Endothelial cell (in vitro differentiated cells): Measurements from ENCODE around the gene HNRNPM. TPM values are rescaled to one million over a fixed set of nuclear protein-coding genes. Genes with fewer than 3 reads are reported as not detected.

Experiments
- DNase-seq: peaks from one replicate; pipeline ENCODE4 v3.0.0; 2021; ENCODE audit warnings: low spot score
- H3K27ac Mint-ChIP-seq: one replicate; pipeline ENCODE4 v1.8.0; 2021; ENCODE audit warnings: mixed read lengths, inconsistent platforms; ENCODE audit not compliant: unreplicated experiment
- H3K27me3 Mint-ChIP-seq: one replicate; pipeline ENCODE4 v1.8.0; 2021; ENCODE audit warnings: mild to moderate bottlenecking, moderate library complexity, mixed read lengths, inconsistent platforms; ENCODE audit not compliant: unreplicated experiment
- H3K36me3 Mint-ChIP-seq: one replicate; pipeline ENCODE4 v1.8.0; 2021; ENCODE audit warnings: mild to moderate bottlenecking, low read depth, mixed read lengths, inconsistent platforms; ENCODE audit not compliant: unreplicated experiment
- H3K4me1 Mint-ChIP-seq: one replicate; pipeline ENCODE4 v1.8.0; 2021; ENCODE audit warnings: mild to moderate bottlenecking, mixed read lengths, inconsistent platforms; ENCODE audit not compliant: unreplicated experiment
- H3K4me3 Mint-ChIP-seq: one replicate; pipeline ENCODE4 v1.8.0; 2021; ENCODE audit warnings: mild to moderate bottlenecking, mixed read lengths, inconsistent platforms; ENCODE audit not compliant: unreplicated experiment
- H3K9me3 Mint-ChIP-seq: one replicate; pipeline ENCODE4 v1.8.0; 2021; ENCODE audit warnings: mixed read lengths, inconsistent platforms; ENCODE audit not compliant: unreplicated experiment
- CTCF ChIP-seq: fragments of 200-600 bp; sonication (generic); IDR thresholded peaks from one replicate; pipeline ENCODE4 v1.5.0; 2021; ENCODE audit warnings: antibody characterized with exemption; ENCODE audit not compliant: unreplicated experiment
- total RNA-seq: library from RNA; stranded (reverse); fragmentation: NEBNext Ultra II Directional; extraction: Animal tissue kit (Norgen Biotek cat#: 25700); gene quantifications from one replicate; pipeline ENCODE4 v1.2.1, GENCODE V29; 2021; ENCODE audit not compliant: unreplicated experiment

HNRNPM gene
- total RNA-seq, 1 donor from 2014 or later = 223 TPM

- Mint-ChIP-seq H3K4me3 (peak overlapping the region; percentile 88), H3K27me3 (peaks cover 8% of the 10 kb centered on the region), H3K4me1 (no peaks in the 10 kb centered on the region), H3K27ac (no peak overlapping the region), H3K36me3 (no peaks in the 10 kb centered on the region), H3K9me3 (no peaks in the 10 kb centered on the region)
- peak; percentile 94 for DNase-seq
- TF ChIP-seq CTCF = peak; percentile 79
These were observed 61.1 kb downstream of the HNRNPM start for GRCh38 chr19:8505680-8506401.

- no peak for TF ChIP-seq CTCF
- no peak for DNase-seq
- Mint-ChIP-seq H3K27ac (no peak overlapping the region), H3K27me3 (peaks cover 4% of the 10 kb centered on the region), H3K4me1 (no peaks in the 10 kb centered on the region), H3K36me3 (no peaks in the 10 kb centered on the region), H3K4me3 (peak overlapping the region; percentile 88), H3K9me3 (no peaks in the 10 kb centered on the region)
These were observed 61.7 kb downstream of the HNRNPM start for GRCh38 chr19:8506402-8506957.

GRCh38 chr19:8510589-8511115 lies 65.9 kb downstream of the HNRNPM start:
- DNase-seq = no peak
- Mint-ChIP-seq H3K27ac (no peak overlapping the region), H3K4me3 (no peak overlapping the region), H3K4me1 (peaks cover 2% of the 10 kb centered on the region), H3K9me3 (no peaks in the 10 kb centered on the region), H3K27me3 (peaks cover 7% of the 10 kb centered on the region), H3K36me3 (peaks cover 5% of the 10 kb centered on the region)
- no peak for TF ChIP-seq CTCF

- no peak for DNase-seq
- peak; percentile 45 for TF ChIP-seq CTCF
- Mint-ChIP-seq H3K27me3 (peaks cover 12% of the 10 kb centered on the region), H3K27ac (no peak overlapping the region), H3K9me3 (no peaks in the 10 kb centered on the region), H3K4me3 (no peak overlapping the region), H3K4me1 (peaks cover 2% of the 10 kb centered on the region), H3K36me3 (peaks cover 5% of the 10 kb centered on the region)
These were observed 66.9 kb downstream of the HNRNPM start for GRCh38 chr19:8511573-8512101.
